H9 (cell line): ENCODE results near the gene PAGE4. TPM values are rescaled to one million over a fixed set of nuclear protein-coding genes. Genes with fewer than 3 reads are reported as not detected.

Experiments used
- DNase-seq: peaks from one replicate; pipeline ENCODE4 v3.0.0-alpha.2; 2017
- H2AFZ ChIP-seq: one replicate; pipeline ENCODE4 v1.6.1; 2013; ENCODE audit warnings: mild to moderate bottlenecking, low read length, control low read depth, moderate library complexity
- H2AK5ac ChIP-seq: 2 replicates; pipeline ENCODE4 v1.6.1; 2013; ENCODE audit warnings: low read length, control low read depth, mixed read lengths; ENCODE audit not compliant: insufficient read length
- H2BK120ac ChIP-seq: one replicate; pipeline ENCODE4 v1.6.1; 2013; ENCODE audit warnings: low read depth, mild to moderate bottlenecking, low read length, control low read depth, inconsistent platforms; ENCODE audit not compliant: poor library complexity, severe bottlenecking
- H2BK12ac ChIP-seq: 2 replicates; pipeline ENCODE4 v1.6.1; 2013; ENCODE audit warnings: low read length, control low read depth, mixed read lengths, low read depth; ENCODE audit not compliant: insufficient read length
- H2BK15ac ChIP-seq: 2 replicates; pipeline ENCODE4 v1.6.1; 2013; ENCODE audit warnings: low read depth, low read length, control low read depth
- H2BK20ac ChIP-seq: one replicate; pipeline ENCODE4 v1.6.1; 2013; ENCODE audit warnings: low read depth, mild to moderate bottlenecking, low read length, control low read depth, inconsistent platforms; ENCODE audit not compliant: poor library complexity, severe bottlenecking
- H2BK5ac ChIP-seq: 2 replicates; pipeline ENCODE4 v1.6.1; 2013; ENCODE audit warnings: low read length, control low read depth, mixed read lengths; ENCODE audit not compliant: insufficient read length
- H3K14ac ChIP-seq: 2 replicates; pipeline ENCODE4 v1.6.1; 2013; ENCODE audit warnings: low read length, control low read depth; ENCODE audit not compliant: insufficient read depth
- H3K18ac ChIP-seq: 2 replicates; pipeline ENCODE4 v1.6.1; 2013; ENCODE audit warnings: low read depth, mild to moderate bottlenecking, mixed read lengths, low read length, control low read depth; ENCODE audit not compliant: insufficient read length
- H3K23ac ChIP-seq: 2 replicates; pipeline ENCODE4 v1.6.1; 2013; ENCODE audit warnings: low read length, control low read depth, mixed read lengths, low read depth; ENCODE audit not compliant: insufficient read length
- H3K23me2 ChIP-seq: 2 replicates; pipeline ENCODE4 v1.6.1; 2013; ENCODE audit warnings: low read depth, mild to moderate bottlenecking, mixed read lengths, low read length, control low read depth; ENCODE audit not compliant: insufficient read length, poor library complexity, severe bottlenecking
- H3K27ac ChIP-seq: 2 replicates; pipeline ENCODE4 v1.5.1; 2013; ENCODE audit warnings: low read length, control low read depth, mixed read lengths, low read depth; ENCODE audit not compliant: insufficient read length
- H3K27me3 ChIP-seq: 2 replicates; pipeline ENCODE4 v1.6.1; 2013; ENCODE audit warnings: low read length, control low read depth, inconsistent platforms; ENCODE audit not compliant: insufficient read depth
- H3K4ac ChIP-seq: 2 replicates; pipeline ENCODE4 v1.6.1; 2013; ENCODE audit warnings: low read depth, mild to moderate bottlenecking, control low read depth, inconsistent platforms, low read length, moderate library complexity
- H3K4me1 ChIP-seq: 2 replicates; pipeline ENCODE4 v1.6.1; 2013; ENCODE audit warnings: low read length, control low read depth, inconsistent platforms; ENCODE audit not compliant: insufficient read depth
- H3K4me2 ChIP-seq: 2 replicates; pipeline ENCODE4 v1.6.1; 2013; ENCODE audit warnings: low read length, control low read depth, mixed read lengths; ENCODE audit not compliant: insufficient read length, insufficient read depth
- H3K56ac ChIP-seq: 2 replicates; pipeline ENCODE4 v1.6.1; 2013; ENCODE audit warnings: low read depth, mild to moderate bottlenecking, mixed read lengths, low read length, control low read depth; ENCODE audit not compliant: insufficient read length
- H3K79me1 ChIP-seq: 2 replicates; pipeline ENCODE4 v1.6.1; 2013; ENCODE audit warnings: low read depth, mild to moderate bottlenecking, moderate library complexity, low read length, control low read depth, inconsistent platforms; ENCODE audit not compliant: insufficient read depth, poor library complexity, severe bottlenecking
- H3K79me2 ChIP-seq: 2 replicates; pipeline ENCODE4 v1.6.1; 2013; ENCODE audit warnings: low read length, control low read depth, inconsistent platforms; ENCODE audit not compliant: insufficient read depth
- H3K9ac ChIP-seq: 2 replicates; pipeline ENCODE4 v1.6.1; 2013; ENCODE audit warnings: low read length, control low read depth, mixed read lengths; ENCODE audit not compliant: insufficient read length; ENCODE audit errors: extremely low read depth
- H3K9me3 ChIP-seq: one replicate; pipeline ENCODE4 v1.6.1; 2013; ENCODE audit warnings: low read depth, low read length, inconsistent platforms; ENCODE audit not compliant: control insufficient read depth
- H3T11ph ChIP-seq: one replicate; pipeline ENCODE4 v1.6.1; 2013; ENCODE audit warnings: mild to moderate bottlenecking, low read length, control low read depth, inconsistent platforms
- H4K20me1 ChIP-seq: one replicate; pipeline ENCODE4 v1.6.1; 2013; ENCODE audit not compliant: control insufficient read depth, insufficient read length, insufficient read depth
- H4K5ac ChIP-seq: 2 replicates; pipeline ENCODE4 v1.6.1; 2013; ENCODE audit warnings: low read depth, mild to moderate bottlenecking, mixed read lengths, low read length, control low read depth; ENCODE audit not compliant: insufficient read length
- H4K8ac ChIP-seq: replicated peaks from 2 replicates; pipeline ENCODE4 v1.6.1; 2013; ENCODE audit warnings: low read length, control low read depth, mixed read lengths, low read depth; ENCODE audit not compliant: insufficient read length
- H4K91ac ChIP-seq: 2 replicates; pipeline ENCODE4 v1.6.1; 2013; ENCODE audit warnings: low read depth, mild to moderate bottlenecking, moderate library complexity, mixed read lengths, low read length, control low read depth; ENCODE audit not compliant: insufficient read length
- H3K27ac Mint-ChIP-seq, 3 experiments: 2 replicates in 2 of 3; 3 replicates in 1 of 3; pipeline ENCODE4 v1.8.0; 2020 to 2021; ENCODE audit warnings: mixed read lengths in 3 of 3, mild to moderate bottlenecking in 1 of 3, moderate library complexity in 1 of 3
- H3K27me3 Mint-ChIP-seq: 2 replicates; pipeline ENCODE4 v1.8.0; 2021; ENCODE audit warnings: low read depth, mild to moderate bottlenecking, moderate library complexity, mixed read lengths
- H3K36me3 Mint-ChIP-seq, 3 experiments: 2 replicates in 2 of 3; 3 replicates in 1 of 3; pipeline ENCODE4 v1.8.0; 2020 to 2021; ENCODE audit warnings: low read depth in 3 of 3, mixed read lengths in 3 of 3; ENCODE audit not compliant: insufficient read depth in 1 of 3
- H3K4me1 Mint-ChIP-seq, 2 experiments: 2 replicates each; pipeline ENCODE4 v1.8.0; 2020; ENCODE audit warnings: mixed read lengths in 2 of 2
- H3K4me3 Mint-ChIP-seq, 2 experiments: 2 replicates in 1 of 2; 3 replicates in 1 of 2; pipeline ENCODE4 v1.8.0; 2020 to 2021; ENCODE audit warnings: mild to moderate bottlenecking in 2 of 2, mixed read lengths in 2 of 2, moderate library complexity in 1 of 2
- H3K9me3 Mint-ChIP-seq, 2 experiments: 2 replicates in 1 of 2; 3 replicates in 1 of 2; pipeline ENCODE4 v1.8.0; 2020; ENCODE audit warnings: mild to moderate bottlenecking in 2 of 2, mixed read lengths in 2 of 2, moderate library complexity in 1 of 2
- WGBS: extraction: QIAGEN DNeasy Blood & Tissue Kit; methylation state at CpG from one replicate; pipeline ENCODE4 v1.1.7; 2013; ENCODE audit warnings: missing lambda C conversion rate, low lambda C conversion rate, mixed read lengths; ENCODE audit not compliant: insufficient read length; ENCODE audit errors: extremely low coverage; 5-methylcytosine and 5-hydroxymethylcytosine counted together
- total RNA-seq: library from RNA; stranded (reverse); gene quantifications from 2 replicates; pipeline ENCODE4 v1.2.1, GENCODE V29; 2021
- TF ChIP-seq, protein P1 (sequence below): fragments of 200-600 bp; sonication (generic); conservative IDR thresholded peaks from 3 replicates; pipeline ENCODE4 v1.8.0; 2021; ENCODE audit warnings: antibody characterized with exemption, mild to moderate bottlenecking

Gene PAGE4
- total RNA-seq, 1 experiment from 2014 or later: 0.57 TPM

DNA sequence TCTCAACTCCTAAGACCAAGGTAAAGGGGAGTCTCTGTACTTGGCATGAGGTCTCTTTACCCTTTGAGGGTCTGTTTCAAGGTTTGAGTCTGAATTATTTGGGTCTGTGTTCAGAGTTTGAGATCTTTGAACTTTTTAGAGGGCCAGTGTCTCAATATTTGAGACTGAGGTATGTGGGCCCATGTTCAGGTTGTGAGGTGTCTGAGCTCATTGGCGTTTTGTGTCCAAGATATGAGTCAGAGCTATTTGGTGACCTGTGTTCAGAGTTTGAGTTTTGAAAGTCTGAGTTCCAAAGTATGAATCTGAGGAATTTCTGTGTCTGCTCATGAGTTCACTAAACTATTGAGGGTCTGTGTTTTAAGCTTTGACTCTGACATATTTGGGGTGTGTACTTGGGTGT, 36.7 kb upstream of the PAGE4 start:
- H2BK120ac ChIP-seq: no peak overlapping the region
- H3T11ph ChIP-seq: no peak overlapping the region
- H3K4me1 Mint-ChIP-seq: no peaks in the 10 kb centered on the region
- no peak overlapping the region for H2AK5ac ChIP-seq
- WGBS: no CpG with 5 or more reads among the region's 1 CpG
- H2BK15ac ChIP-seq: no peak overlapping the region
- no peaks in the 10 kb centered on the region for H3K4me1 ChIP-seq
- no peak overlapping the region for H3K4me3 Mint-ChIP-seq
- no peaks in the 10 kb centered on the region for H3K79me2 ChIP-seq
- no peak overlapping the region for H3K56ac ChIP-seq
- no peak overlapping the region for H3K23ac ChIP-seq
- peaks cover 53% of the 10 kb centered on the region for H3K9me3 ChIP-seq
- TF ChIP-seq, protein P1, sequence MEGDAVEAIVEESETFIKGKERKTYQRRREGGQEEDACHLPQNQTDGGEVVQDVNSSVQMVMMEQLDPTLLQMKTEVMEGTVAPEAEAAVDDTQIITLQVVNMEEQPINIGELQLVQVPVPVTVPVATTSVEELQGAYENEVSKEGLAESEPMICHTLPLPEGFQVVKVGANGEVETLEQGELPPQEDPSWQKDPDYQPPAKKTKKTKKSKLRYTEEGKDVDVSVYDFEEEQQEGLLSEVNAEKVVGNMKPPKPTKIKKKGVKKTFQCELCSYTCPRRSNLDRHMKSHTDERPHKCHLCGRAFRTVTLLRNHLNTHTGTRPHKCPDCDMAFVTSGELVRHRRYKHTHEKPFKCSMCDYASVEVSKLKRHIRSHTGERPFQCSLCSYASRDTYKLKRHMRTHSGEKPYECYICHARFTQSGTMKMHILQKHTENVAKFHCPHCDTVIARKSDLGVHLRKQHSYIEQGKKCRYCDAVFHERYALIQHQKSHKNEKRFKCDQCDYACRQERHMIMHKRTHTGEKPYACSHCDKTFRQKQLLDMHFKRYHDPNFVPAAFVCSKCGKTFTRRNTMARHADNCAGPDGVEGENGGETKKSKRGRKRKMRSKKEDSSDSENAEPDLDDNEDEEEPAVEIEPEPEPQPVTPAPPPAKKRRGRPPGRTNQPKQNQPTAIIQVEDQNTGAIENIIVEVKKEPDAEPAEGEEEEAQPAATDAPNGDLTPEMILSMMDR: no peak
- no peak overlapping the region for H2BK5ac ChIP-seq
- H3K27ac ChIP-seq: no peak overlapping the region
- no peaks in the 10 kb centered on the region; the same call in 1 of the 2 replicates for H3K27me3 ChIP-seq
- H3K27ac Mint-ChIP-seq: no peak overlapping the region
- no peak overlapping the region for H4K91ac ChIP-seq
- no peaks in the 10 kb centered on the region for H3K36me3 Mint-ChIP-seq
- H3K79me1 ChIP-seq: no peaks in the 10 kb centered on the region
- no peak overlapping the region for H2AFZ ChIP-seq
- H4K5ac ChIP-seq: no peak overlapping the region
- no peak overlapping the region for H3K4me2 ChIP-seq
- H3K9me3 Mint-ChIP-seq: peaks cover 1 to 2% of the 10 kb centered on the region in 2 experiments
- no peak overlapping the region for H2BK12ac ChIP-seq
- peaks cover 8% of the 10 kb centered on the region for H3K27me3 Mint-ChIP-seq
- H4K20me1 ChIP-seq: no peaks in the 10 kb centered on the region
- no peak overlapping the region for H3K4ac ChIP-seq
- no peak overlapping the region for H2BK20ac ChIP-seq
- no peak overlapping the region for H3K9ac ChIP-seq
- no peak overlapping the region for H3K14ac ChIP-seq
- no peaks in the 10 kb centered on the region for H3K23me2 ChIP-seq
- DNase-seq: no peak
- no peak overlapping the region for H3K18ac ChIP-seq
- no peak overlapping the region for H4K8ac ChIP-seq
